GM23248 (cell line): ENCODE data around the gene TGIF1. TPM values are rescaled to one million over a fixed set of nuclear protein-coding genes. Genes with fewer than 3 reads are reported as not detected.

Source experiments
- DNase-seq: peaks from one replicate; pipeline ENCODE4 v3.0.0-alpha.2; 2015
- H2AFZ ChIP-seq: fragments of 200-600 bp; sonication (generic); 2 replicates; pipeline ENCODE4 v1.6.1; 2016; ENCODE audit warnings: antibody characterized with exemption
- H3F3A ChIP-seq: fragments of 200-600 bp; sonication (generic); 2 replicates; pipeline ENCODE4 v1.6.1; 2016; ENCODE audit warnings: mild to moderate bottlenecking, antibody characterized with exemption, mixed run types; ENCODE audit not compliant: insufficient read depth
- H3K27ac ChIP-seq: fragments of 200-600 bp; sonication (generic); 2 replicates; pipeline ENCODE4 v1.5.1; 2016; ENCODE audit warnings: mild to moderate bottlenecking
- H3K27me3 ChIP-seq: fragments of 200-600 bp; sonication (generic); replicated peaks from 2 replicates; pipeline ENCODE4 v1.6.1; 2016; ENCODE audit warnings: mild to moderate bottlenecking; ENCODE audit not compliant: insufficient read depth
- H3K36me3 ChIP-seq: fragments of 200-600 bp; sonication (generic); 2 replicates; pipeline ENCODE4 v1.6.1; 2016; ENCODE audit warnings: low read depth, mild to moderate bottlenecking
- H3K4me1 ChIP-seq: fragments of 200-600 bp; sonication (generic); 2 replicates; pipeline ENCODE4 v1.6.1; 2016; ENCODE audit warnings: mild to moderate bottlenecking; ENCODE audit not compliant: insufficient read depth
- H3K4me2 ChIP-seq: fragments of 200-600 bp; sonication (generic); one replicate; pipeline ENCODE4 v1.6.1; 2016; ENCODE audit warnings: mild to moderate bottlenecking; ENCODE audit not compliant: unreplicated experiment
- H3K4me3 ChIP-seq: fragments of 200-600 bp; sonication (generic); 2 replicates; pipeline ENCODE4 v1.5.1; 2016; ENCODE audit warnings: mild to moderate bottlenecking
- H3K79me2 ChIP-seq: fragments of 200-600 bp; sonication (generic); 2 replicates; pipeline ENCODE4 v1.6.1; 2016; ENCODE audit warnings: mild to moderate bottlenecking; ENCODE audit not compliant: insufficient read depth
- H3K9ac ChIP-seq: fragments of 200-600 bp; sonication (generic); 2 replicates; pipeline ENCODE4 v1.6.1; 2016; ENCODE audit warnings: mild to moderate bottlenecking
- H3K9me2 ChIP-seq: fragments of 200-600 bp; sonication (generic); 2 replicates; pipeline ENCODE4 v1.6.1; 2016; ENCODE audit warnings: mixed run types, mild to moderate bottlenecking, moderate library complexity; ENCODE audit not compliant: insufficient read depth
- H3K9me3 ChIP-seq: fragments of 200-600 bp; sonication (generic); one replicate; pipeline ENCODE4 v1.6.1; 2017; ENCODE audit warnings: low read depth
- H4K20me1 ChIP-seq: fragments of 200-600 bp; sonication (generic); 2 replicates; pipeline ENCODE4 v1.6.0; 2016; ENCODE audit not compliant: insufficient read depth
- EZH2 ChIP-seq: fragments of 200-600 bp; sonication (generic); IDR thresholded peaks from 2 replicates; pipeline ENCODE4 v1.6.1; 2018; ENCODE audit warnings: antibody characterized with exemption, mild to moderate bottlenecking; ENCODE audit not compliant: insufficient read depth, poor library complexity, severe bottlenecking
- EZH2phosphoT487 ChIP-seq: fragments of 200-600 bp; sonication (generic); IDR thresholded peaks from 2 replicates; pipeline ENCODE4 v1.6.1; 2018; ENCODE audit warnings: antibody characterized with exemption, moderate library complexity, mild to moderate bottlenecking, low read depth; ENCODE audit not compliant: insufficient read depth
- WGBS, 2 experiments: methylation state at CpG; one replicate each; pipeline ENCODE4 v1.1.6; 2015 to 2017; ENCODE audit warnings: low lambda C conversion rate in 2 of 2, low coverage in 1 of 2; ENCODE audit errors: missing lambda C conversion rate in 2 of 2; 5-methylcytosine and 5-hydroxymethylcytosine counted together
- in situ Hi-C: fragments of 300-500 bp; cut with MboI; formaldehyde crosslinking; loops from 2 replicates; pipeline ENCODE4 v1.15.0; 2020
- polyA plus RNA-seq: library from polyadenylated mRNA; unstranded; fragments of >200 nt; fragmentation: Nextera tagmentation; extraction: Ambion mirVana; gene quantifications from 2 replicates; pipeline ENCODE4 v1.2.1, GENCODE V29; 2016
- total RNA-seq: library from RNA; depleted of rRNA; stranded (reverse); fragments of >200 nt; shearing (Covaris generic); gene quantifications from 2 replicates; pipeline ENCODE4 v1.2.3, GENCODE V29; 2014

TGIF1 gene
- total and polyA plus RNA-seq, 2 experiments from 2014 or later = 88.0 to 122 TPM

DNA sequence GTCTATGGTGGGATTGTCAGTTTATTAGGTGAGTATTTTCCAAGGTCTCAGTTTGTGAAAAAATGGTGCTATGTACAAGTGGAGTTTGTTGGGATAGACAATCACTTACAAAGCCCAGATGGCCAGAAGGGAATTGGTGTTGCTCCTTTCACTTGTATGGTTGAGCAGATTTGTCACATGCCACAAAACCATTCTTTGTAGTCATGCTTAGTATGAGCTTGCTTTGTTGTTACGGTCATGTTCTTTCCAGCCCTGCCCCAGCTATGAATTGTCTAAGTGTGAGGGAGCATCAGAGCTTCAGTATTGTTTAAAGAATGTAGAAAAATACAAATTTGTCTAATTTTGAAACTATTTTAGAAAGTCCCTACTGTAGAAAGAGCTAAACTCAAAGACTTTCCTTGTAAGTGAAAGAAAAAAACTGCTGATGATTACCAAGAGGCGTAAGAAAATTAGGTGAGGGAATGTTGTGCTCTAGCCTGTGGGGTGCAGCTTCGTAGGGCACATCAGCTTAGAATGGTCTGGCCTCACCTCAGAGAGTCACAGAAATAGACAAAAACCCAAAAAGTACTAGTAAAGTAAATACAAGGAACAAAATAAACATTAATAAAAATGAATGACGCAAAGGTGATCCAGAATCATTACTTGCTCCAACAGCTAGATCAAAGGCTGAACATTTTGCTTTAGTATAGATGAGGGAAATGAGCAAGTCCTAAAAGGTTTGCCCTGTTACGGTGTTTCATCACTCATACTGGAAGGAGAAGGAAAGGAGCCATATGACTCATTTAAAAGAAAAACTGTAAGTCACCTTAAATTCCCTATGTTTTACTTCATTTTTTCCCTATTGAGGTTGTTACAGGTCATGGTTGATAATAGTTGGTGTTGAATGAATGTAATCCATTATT is 9.2 kb downstream of the TGIF1 start:
- peak overlapping the region; percentile 47 for H3K9ac ChIP-seq
- in situ Hi-C loops = loop anchor here (10.0 kb wide), 1 partner anchor 206 kb away; no protein-coding TSS in a partner anchor
- no peak overlapping the region for H2AFZ ChIP-seq

DNA sequence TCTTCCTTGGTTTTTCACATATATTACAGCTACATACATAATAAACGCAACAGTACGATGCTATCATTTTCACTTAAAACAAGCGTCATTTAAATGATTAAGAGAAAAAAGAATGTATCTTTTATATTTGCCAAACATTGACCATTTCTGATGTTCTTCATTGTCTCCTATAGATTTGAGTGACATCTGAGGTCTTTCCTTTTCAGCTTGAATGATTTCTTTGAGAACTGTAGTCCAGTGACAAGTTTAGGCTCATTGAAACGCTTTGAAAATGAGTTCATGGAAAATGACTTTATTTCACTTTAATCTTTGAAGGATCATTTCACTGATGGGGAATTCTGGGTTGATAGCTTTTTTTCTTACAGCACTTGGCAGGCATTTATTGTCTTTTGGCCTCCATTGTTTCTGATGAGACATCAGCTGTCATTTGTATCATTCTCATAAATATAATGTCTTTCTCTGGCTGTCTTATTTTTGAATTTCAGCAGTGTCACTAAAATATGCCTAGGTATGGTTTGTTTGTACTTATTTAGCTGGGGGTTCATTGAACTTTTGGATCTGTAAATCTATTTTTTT is 10.9 kb downstream of the TGIF1 start:
- Histone ChIP-seq H3K9me2 (no peaks in the 10 kb centered on the region), H3K79me2 (peaks cover 53% of the 10 kb centered on the region), H3K27ac (no peak overlapping the region), H3K4me1 (peaks cover 48% of the 10 kb centered on the region), H3K9ac (no peak overlapping the region), H3K4me3 (no peak overlapping the region), H3K36me3 (peaks cover 52% of the 10 kb centered on the region), H2AFZ (no peak overlapping the region), H3K27me3 (no peaks in the 10 kb centered on the region), H3K9me3 (no peaks in the 10 kb centered on the region), H4K20me1 (no peaks in the 10 kb centered on the region), H3F3A (peaks cover 72% of the 10 kb centered on the region), H3K4me2 (no peak overlapping the region)
- 90% methylated on average over 4 of the region's 4 CpGs for WGBS, 2 experiments
- in situ Hi-C loops = loop anchor here (10.0 kb wide), 1 partner anchor 124 kb away; no protein-coding TSS in a partner anchor
- no peak for DNase-seq
- no peak for TF ChIP-seq EZH2
- TF ChIP-seq EZH2phosphoT487 = no peak

More for the DNA sequence above, 9.2 kb downstream of the TGIF1 start:
- Histone ChIP-seq H3K4me3 (no peak overlapping the region), H3K9me2 (no peaks in the 10 kb centered on the region), H3K36me3 (peaks cover 52% of the 10 kb centered on the region), H3K79me2 (peaks cover 70% of the 10 kb centered on the region), H3K9me3 (no peaks in the 10 kb centered on the region), H3K27me3 (no peaks in the 10 kb centered on the region), H3F3A (peaks cover 89% of the 10 kb centered on the region), H4K20me1 (no peaks in the 10 kb centered on the region), H3K27ac (peak overlapping the region; percentile 71), H3K4me2 (peak overlapping the region; percentile 44), H3K4me1 (peaks cover 62% of the 10 kb centered on the region)
- no peak for TF ChIP-seq EZH2phosphoT487
- TF ChIP-seq EZH2 = no peak
- peak; percentile 83 for DNase-seq
- WGBS, 2 experiments = 74 to 75% methylated on average over 5 of the region's 5 CpGs

DNA sequence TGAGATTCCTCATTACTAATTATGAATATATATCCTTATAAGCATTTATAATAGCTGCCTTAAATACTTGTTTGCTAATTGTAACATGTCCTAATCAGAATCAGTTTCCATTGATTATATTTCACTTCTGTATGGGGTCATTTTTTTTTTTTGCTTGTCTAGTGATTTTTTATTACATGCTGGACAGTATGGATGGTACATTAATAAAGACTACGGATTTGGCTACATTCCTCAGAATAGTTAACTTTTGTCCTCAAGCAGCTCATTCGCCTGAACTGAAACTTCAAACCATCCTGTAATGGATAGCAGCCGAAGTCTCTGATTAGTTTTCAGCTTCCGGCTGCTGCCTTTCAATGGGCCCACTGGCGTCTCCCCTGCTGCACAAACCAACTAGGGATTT is 11.7 kb downstream of the TGIF1 start:
- Histone ChIP-seq H3K9ac (no peak overlapping the region), H4K20me1 (no peaks in the 10 kb centered on the region), H3K4me3 (no peak overlapping the region), H3K27me3 (no peaks in the 10 kb centered on the region), H3K9me2 (no peaks in the 10 kb centered on the region), H3K4me1 (peaks cover 47% of the 10 kb centered on the region), H3K27ac (no peak overlapping the region), H3K9me3 (no peaks in the 10 kb centered on the region), H3K36me3 (peaks cover 45% of the 10 kb centered on the region), H2AFZ (no peak overlapping the region), H3K4me2 (no peak overlapping the region), H3K79me2 (peaks cover 45% of the 10 kb centered on the region), H3F3A (peaks cover 70% of the 10 kb centered on the region)
- 99% methylated on average over 5 of the region's 5 CpGs for WGBS, 2 experiments
- TF ChIP-seq EZH2phosphoT487 (no peak), EZH2 (no peak)
- in situ Hi-C loops = loop anchor here (10.0 kb wide), 1 partner anchor 123 kb away; no protein-coding TSS in a partner anchor
- DNase-seq = no peak

DNA sequence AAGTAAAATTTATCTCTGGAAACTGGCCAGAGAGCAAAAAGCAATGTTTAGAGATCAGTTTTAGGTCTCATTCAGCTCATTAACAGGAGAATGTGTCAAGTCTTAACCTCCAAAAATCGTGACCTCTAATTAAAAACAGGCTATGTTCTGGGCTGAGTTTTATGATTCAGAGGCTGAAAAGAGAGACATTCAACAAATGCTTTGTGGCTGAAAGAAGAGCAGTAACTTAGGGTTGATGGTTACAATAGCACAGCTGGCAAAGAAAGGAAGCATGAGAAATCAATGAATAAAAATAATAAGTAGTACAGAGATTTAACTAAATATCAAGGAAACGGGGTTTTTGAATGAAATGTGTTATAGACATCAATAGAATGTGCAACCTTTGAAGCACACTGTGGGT is 13.1 kb downstream of the TGIF1 start:
- H3K27me3 ChIP-seq = no peaks in the 10 kb centered on the region
- peaks cover 32% of the 10 kb centered on the region for H3K36me3 ChIP-seq
- TF ChIP-seq EZH2phosphoT487 (no peak), EZH2 (no peak)
- H4K20me1 ChIP-seq = no peaks in the 10 kb centered on the region
- H3K4me1 ChIP-seq = peaks cover 51% of the 10 kb centered on the region
- H3K4me3 ChIP-seq = no peak overlapping the region
- 1 to 4% methylated on average over 2 of the region's 2 CpGs for WGBS, 2 experiments
- H2AFZ ChIP-seq = no peak overlapping the region
- H3K9me2 ChIP-seq = no peaks in the 10 kb centered on the region
- H3K27ac ChIP-seq = peak overlapping the region; percentile 46
- peak overlapping the region; percentile 15; the same call in 1 of the 2 replicates for H3K9ac ChIP-seq
- in situ Hi-C loops = loop anchor here (10.0 kb wide), 1 partner anchor 122 kb away; no protein-coding TSS in a partner anchor
- DNase-seq = peak; percentile 79
- H3K9me3 ChIP-seq = no peaks in the 10 kb centered on the region
- H3K4me2 ChIP-seq = peak overlapping the region; percentile 39
- peaks cover 32% of the 10 kb centered on the region for H3K79me2 ChIP-seq
- peaks cover 62% of the 10 kb centered on the region for H3F3A ChIP-seq
